Breast epithelium (tissue), 4 donors: ENCODE measurements around the gene PDLIM7. TPM values are rescaled to one million over a fixed set of nuclear protein-coding genes. Genes with fewer than 3 reads are reported as not detected.

Experiments used
- DNase-seq, 2 donors: peaks; one replicate each; pipeline ENCODE4 v3.0.0-alpha.2; 2019; ENCODE audit warnings: low spot score in 2 of 2
- H3K27ac ChIP-seq, 2 donors: fragments of 200-600 bp; sonication (generic) in 1 of 2; one replicate each; pipeline ENCODE4 v1.5.1; 2016 to 2019; ENCODE audit warnings: mild to moderate bottlenecking in 1 of 2
- H3K27me3 ChIP-seq, 2 donors: fragments of 200-600 bp; sonication (generic) in 1 of 2; one replicate each; pipeline versions ENCODE4 v1.5.1 to v1.6.0; 2017 to 2019; ENCODE audit warnings: control low read depth in 1 of 2, mild to moderate bottlenecking in 1 of 2
- H3K36me3 ChIP-seq: fragments of 200-600 bp; one replicate; pipeline ENCODE4 v1.5.1; 2019
- H3K4me1 ChIP-seq, 2 donors: fragments of 200-600 bp; sonication (generic); one replicate each; pipeline ENCODE4 v1.5.1; 2016 to 2019; ENCODE audit warnings: control low read depth in 1 of 2
- H3K4me3 ChIP-seq, 3 donors: fragments of 200-600 bp; sonication (generic); 1 replicate in 2 of 3; 2 replicates in 1 of 3; pipeline ENCODE4 v1.5.1; 2016 to 2019; ENCODE audit warnings: mild to moderate bottlenecking in 3 of 3, moderate library complexity in 2 of 3
- H3K9me3 ChIP-seq, 2 donors: fragments of 200-600 bp; sonication (generic) in 1 of 2; one replicate each; pipeline ENCODE4 v1.5.1; 2016 to 2019; ENCODE audit warnings: control low read depth in 1 of 2
- POLR2A ChIP-seq: fragments of 450-650 bp; IDR thresholded peaks from one replicate; pipeline ENCODE4 v1.6.1; 2016; ENCODE audit warnings: antibody characterized with exemption, mild to moderate bottlenecking, moderate library complexity
- POLR2AphosphoS5 ChIP-seq, 3 donors: sonication (generic); formaldehyde crosslinking; IDR thresholded peaks; one replicate each; pipeline ENCODE4 v1.6.1; 2017; ENCODE audit warnings: antibody characterized with exemption in 3 of 3
- intact Hi-C: fragments of 100-400 bp; cut with DNase I; formaldehyde crosslinking; loops from one replicate; pipeline ENCODE4 v1.15.1; 2023; ENCODE audit warnings: low total_unique reads
- total RNA-seq, 3 donors: library from RNA; depleted of rRNA; stranded (reverse); fragments of >200 nt; gene quantifications; one replicate each; pipeline ENCODE4 v1.1.0, GENCODE V29; 2016
- TF ChIP-seq, protein P1 (sequence below), 3 donors: fragments of 450-650 bp; IDR thresholded peaks; one replicate each; pipeline ENCODE4 v1.5.1; 2016 to 2017; ENCODE audit warnings: antibody characterized with exemption in 3 of 3, mild to moderate bottlenecking in 3 of 3, moderate library complexity in 3 of 3

Gene PDLIM7
- total RNA-seq, 3 donors from 2014 or later, result 17.1 to 61.9 (median 42.6) TPM

DNA sequence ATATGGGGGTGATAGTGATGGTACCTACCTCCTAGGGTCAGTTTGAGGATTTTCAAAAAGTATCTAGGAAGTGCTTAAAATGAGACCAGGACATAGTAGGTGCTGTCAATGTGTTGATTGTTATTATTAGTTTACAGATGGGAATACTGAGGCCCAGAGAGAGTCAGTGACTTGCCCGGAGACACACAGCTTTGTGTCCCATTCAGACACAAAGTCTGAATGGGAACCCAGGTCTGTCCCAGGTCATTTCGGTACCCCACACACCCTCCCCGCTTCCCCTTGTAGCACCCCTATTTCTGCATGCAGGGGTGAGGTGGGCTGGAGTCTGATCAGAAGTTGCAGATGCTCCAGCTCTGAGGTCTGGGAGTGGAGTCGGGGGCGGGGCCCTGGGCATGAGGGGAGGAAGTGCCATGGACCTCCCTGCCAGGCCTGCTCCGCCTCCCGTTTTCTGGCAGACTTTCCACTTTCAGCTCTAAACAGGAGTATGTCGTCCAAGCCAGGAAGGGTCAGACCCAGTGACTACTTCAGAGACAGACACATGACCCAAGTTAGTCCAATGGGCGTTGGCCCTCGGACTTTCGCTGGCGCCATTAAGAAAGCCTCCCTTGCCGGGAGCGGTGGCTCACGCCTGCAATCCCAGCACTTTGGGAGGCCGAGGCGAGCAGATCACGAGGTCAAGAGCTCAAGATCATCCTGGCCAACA, 20.7 kb downstream of the PDLIM7 start:
- TF ChIP-seq POLR2AphosphoS5 (IDR thresholded peaks at IDR 0.05) (no peak), POLR2A (no peak)
- TF ChIP-seq, protein P1, sequence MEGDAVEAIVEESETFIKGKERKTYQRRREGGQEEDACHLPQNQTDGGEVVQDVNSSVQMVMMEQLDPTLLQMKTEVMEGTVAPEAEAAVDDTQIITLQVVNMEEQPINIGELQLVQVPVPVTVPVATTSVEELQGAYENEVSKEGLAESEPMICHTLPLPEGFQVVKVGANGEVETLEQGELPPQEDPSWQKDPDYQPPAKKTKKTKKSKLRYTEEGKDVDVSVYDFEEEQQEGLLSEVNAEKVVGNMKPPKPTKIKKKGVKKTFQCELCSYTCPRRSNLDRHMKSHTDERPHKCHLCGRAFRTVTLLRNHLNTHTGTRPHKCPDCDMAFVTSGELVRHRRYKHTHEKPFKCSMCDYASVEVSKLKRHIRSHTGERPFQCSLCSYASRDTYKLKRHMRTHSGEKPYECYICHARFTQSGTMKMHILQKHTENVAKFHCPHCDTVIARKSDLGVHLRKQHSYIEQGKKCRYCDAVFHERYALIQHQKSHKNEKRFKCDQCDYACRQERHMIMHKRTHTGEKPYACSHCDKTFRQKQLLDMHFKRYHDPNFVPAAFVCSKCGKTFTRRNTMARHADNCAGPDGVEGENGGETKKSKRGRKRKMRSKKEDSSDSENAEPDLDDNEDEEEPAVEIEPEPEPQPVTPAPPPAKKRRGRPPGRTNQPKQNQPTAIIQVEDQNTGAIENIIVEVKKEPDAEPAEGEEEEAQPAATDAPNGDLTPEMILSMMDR (IDR thresholded peaks at IDR 0.05), result no peak
- peaks cover 14 to 19% of the 10 kb centered on the region in 2 donors for H3K4me1 ChIP-seq
- intact Hi-C loops, result no loop called here
- H3K36me3 ChIP-seq, result no peaks in the 10 kb centered on the region
- H3K4me3 ChIP-seq, result no peak overlapping the region
- H3K27ac ChIP-seq, result peak overlapping the region in 1 of 2 donors; percentile 16
- no peaks in the 10 kb centered on the region for H3K27me3 ChIP-seq
- DNase-seq, result no peak
- H3K9me3 ChIP-seq, result no peaks in the 10 kb centered on the region

DNA sequence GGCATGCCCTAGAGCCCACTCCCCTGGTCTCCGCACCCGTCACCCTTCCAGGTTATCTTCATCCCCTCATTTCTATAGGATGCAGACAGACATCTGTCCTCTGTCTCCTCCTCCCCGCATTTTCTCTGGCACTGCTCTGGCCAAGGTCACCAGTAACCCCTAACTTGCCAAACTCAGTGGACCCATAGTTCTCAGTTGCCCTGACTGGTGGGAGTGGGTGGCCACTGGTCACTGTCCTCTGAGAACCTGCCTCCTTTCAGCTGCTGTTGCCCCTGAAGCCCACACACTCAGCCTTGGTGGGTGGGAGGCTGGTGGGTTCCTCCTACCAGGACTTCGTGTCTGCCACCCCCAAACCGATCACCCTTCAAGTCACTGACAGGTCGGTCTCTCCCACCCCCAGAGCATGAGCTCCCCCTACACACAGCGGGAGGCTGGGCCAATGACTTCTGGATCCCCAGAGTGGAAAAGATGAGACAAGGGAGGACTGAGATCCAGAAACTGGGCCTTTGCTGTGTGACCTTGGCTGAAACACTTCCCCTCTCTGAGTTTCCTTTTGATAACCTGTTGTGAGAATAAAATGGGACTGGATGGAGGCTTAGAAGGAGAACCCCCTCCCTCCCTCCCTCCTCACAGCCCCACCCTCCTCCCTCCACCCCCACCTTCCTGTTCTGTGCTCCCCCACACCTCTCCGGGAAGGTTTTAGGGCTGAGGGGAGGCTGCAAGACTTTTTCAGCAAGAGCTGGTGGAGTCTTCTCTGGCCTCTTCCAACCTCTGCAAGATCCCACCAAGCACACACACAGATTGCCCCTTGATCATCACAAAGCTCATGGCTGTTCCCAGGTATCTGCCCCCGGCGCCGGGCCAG, 21.6 kb downstream of the PDLIM7 start:
- no peak for DNase-seq

DNA sequence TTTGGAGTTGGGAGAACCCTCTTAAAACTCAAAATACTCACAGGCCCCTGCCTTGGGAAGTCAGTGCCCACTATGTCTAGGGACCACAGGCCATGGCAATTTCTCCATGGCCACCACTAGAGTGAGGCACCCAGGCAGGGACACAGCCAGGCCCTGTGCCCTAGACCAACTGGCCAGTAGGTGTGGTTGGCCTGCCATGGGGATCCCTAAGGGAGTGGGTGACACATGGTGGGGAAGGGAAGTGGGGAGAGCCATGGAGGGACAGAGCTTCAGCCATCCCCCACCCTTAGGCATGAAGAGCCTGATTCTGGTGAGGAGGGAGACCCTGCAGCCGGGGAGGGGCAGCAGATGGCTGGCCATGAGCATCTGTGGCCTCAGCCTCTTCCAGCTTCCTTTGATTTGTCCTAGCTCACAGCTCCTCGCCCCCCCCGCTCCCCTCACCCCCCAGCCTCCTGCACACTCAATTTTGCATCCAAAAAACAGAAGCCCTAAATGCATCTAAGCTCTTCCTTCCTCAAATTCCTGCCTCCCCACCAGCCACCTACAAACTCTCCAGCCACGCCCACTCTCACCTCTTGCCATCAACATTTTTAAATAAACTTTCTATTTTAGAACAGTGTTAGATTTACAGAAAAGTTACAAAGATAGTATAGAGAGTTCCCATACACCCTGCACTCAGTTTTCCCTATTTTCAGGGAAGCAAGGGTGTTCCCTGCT, 22.4 kb downstream of the PDLIM7 start:
- H3K27me3 ChIP-seq, result no peaks in the 10 kb centered on the region
- no peaks in the 10 kb centered on the region for H3K9me3 ChIP-seq
- intact Hi-C loops, result no loop called here
- H3K36me3 ChIP-seq, result no peaks in the 10 kb centered on the region
- no peak for DNase-seq
- no peak overlapping the region for H3K4me3 ChIP-seq
- peaks cover 19% of the 10 kb centered on the region in 2 donors for H3K4me1 ChIP-seq
- H3K27ac ChIP-seq, result peak overlapping the region in 1 of 2 donors; percentile 77
- TF ChIP-seq POLR2AphosphoS5 (IDR thresholded peaks at IDR 0.05) (no peak), POLR2A (no peak)
- TF ChIP-seq, protein P1 (IDR thresholded peaks at IDR 0.05), result no peak

More for the DNA sequence above, 21.6 kb downstream of the PDLIM7 start:
- TF ChIP-seq, protein P1 (IDR thresholded peaks at IDR 0.05), result no peak
- TF ChIP-seq POLR2AphosphoS5 (IDR thresholded peaks at IDR 0.05), result no peak
- no peak for TF ChIP-seq POLR2A
- no peaks in the 10 kb centered on the region for H3K36me3 ChIP-seq
- peaks cover 19% of the 10 kb centered on the region in 2 donors for H3K4me1 ChIP-seq
- no peak overlapping the region for H3K4me3 ChIP-seq
- intact Hi-C loops, result no loop called here
- no peaks in the 10 kb centered on the region for H3K9me3 ChIP-seq
- H3K27me3 ChIP-seq, result no peaks in the 10 kb centered on the region
- H3K27ac ChIP-seq, result peak overlapping the region in 1 of 2 donors; percentile 7

DNA sequence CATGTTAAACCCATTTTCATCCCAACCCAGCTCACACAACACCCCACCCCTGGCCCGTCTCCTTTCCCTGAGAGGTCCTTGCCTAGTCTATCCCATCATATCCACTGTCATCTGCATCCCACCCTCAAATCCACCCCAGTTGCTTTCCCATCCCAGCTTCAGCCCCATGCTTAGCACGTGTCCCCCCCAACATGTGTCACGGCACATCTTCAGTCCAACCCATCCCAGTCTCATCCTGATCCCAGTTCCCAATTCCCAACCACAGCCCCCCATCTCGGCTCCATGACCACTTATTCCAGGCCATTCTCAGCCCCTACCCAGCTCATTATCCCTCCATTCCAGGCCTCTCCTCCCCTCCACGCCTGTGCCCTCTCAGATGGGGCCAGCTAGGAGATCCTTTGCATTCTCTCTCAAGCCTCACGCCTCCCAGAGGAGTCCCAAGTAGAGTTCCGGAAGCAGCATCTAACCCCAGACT, 23.4 kb downstream of the PDLIM7 start:
- DNase-seq, result no peak
- Histone ChIP-seq H3K36me3 (no peaks in the 10 kb centered on the region), H3K27ac (peak overlapping the region; percentile 55 to 77), H3K9me3 (no peaks in the 10 kb centered on the region), H3K4me1 (peaks cover 14 to 18% of the 10 kb centered on the region in 2 donors), H3K4me3 (peak overlapping the region; percentile 81 to 96 (median 81)), H3K27me3 (no peaks in the 10 kb centered on the region)
- TF ChIP-seq, protein P1 (IDR thresholded peaks at IDR 0.05), result no peak
- TF ChIP-seq POLR2AphosphoS5 (IDR thresholded peaks at IDR 0.05) (no peak), POLR2A (no peak)
- intact Hi-C loops, result no loop called here
